GM08714 (cell line): ENCODE measurements around the gene SIRT1.
"Not testable (repeated sequence)": the region's sequence is repeated elsewhere in the genome, so short reads cannot be mapped to it uniquely, and the experiment has no call there.

Experiments
- H3K4me3 ChIP-seq: fragments of 200-500 bp; sonication (Bioruptor generic); 2 replicates; pipeline ENCODE4 v1.5.1; 2014; ENCODE audit warnings: mild to moderate bottlenecking, low read length, inconsistent platforms
- ZNF274 ChIP-seq: IDR thresholded peaks from 2 replicates; pipeline ENCODE4 v1.6.1; 2012; ENCODE audit warnings: mild to moderate bottlenecking, low read depth, low read length

The SIRT1 gene

GRCh38 chr10:67965456-67965855 is 81.0 kb downstream of the SIRT1 start:
- TF ChIP-seq ZNF274, result no peak

GRCh38 chr10:67966035-67966434 is 81.6 kb downstream of the SIRT1 start:
- not testable (repeated sequence) for H3K4me3 ChIP-seq

More at GRCh38 chr10:67965456-67965855, 81.0 kb downstream of the SIRT1 start:
- no peak overlapping the region for H3K4me3 ChIP-seq
